C4-2B (cell line): ENCODE data around the gene PUDP.
"Not testable (repeated sequence)": the region's sequence is repeated elsewhere in the genome, so short reads cannot be mapped to it uniquely, and the experiment has no call there.

ENCODE experiments used
- H3K27ac ChIP-seq: fragments of 450-650 bp; 2 replicates; pipeline ENCODE4 v1.5.1; 2017
- ZFX ChIP-seq: fragments of 450-650 bp; IDR thresholded peaks from 2 replicates; pipeline ENCODE4 v1.6.1; 2017
- TF ChIP-seq, protein P1 (sequence below): fragments of 450-650 bp; conservative IDR thresholded peaks from 2 replicates; pipeline ENCODE4 v1.5.1; 2017; ENCODE audit warnings: mild to moderate bottlenecking

The PUDP gene

DNA sequence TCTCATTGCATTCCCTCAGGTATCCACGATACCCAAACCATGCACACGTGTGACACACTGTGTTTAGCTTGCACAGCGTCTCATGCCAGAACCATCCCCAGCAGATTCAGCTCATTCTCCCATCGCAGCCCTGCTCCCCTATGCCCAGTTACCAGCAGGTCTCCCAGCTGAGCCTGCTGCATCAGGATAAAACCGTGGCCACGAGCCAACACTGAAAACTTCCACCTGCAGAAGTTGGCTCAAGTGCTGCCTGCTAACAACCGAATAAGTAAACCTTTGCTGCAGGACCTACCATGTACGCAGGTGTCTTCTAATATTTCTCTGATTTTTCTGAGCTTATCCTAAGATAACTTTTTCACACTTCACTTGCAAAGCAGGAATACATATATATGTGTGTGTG, 120.9 kb downstream of the PUDP start:
- no peak overlapping the region for H3K27ac ChIP-seq
- TF ChIP-seq, protein P1, sequence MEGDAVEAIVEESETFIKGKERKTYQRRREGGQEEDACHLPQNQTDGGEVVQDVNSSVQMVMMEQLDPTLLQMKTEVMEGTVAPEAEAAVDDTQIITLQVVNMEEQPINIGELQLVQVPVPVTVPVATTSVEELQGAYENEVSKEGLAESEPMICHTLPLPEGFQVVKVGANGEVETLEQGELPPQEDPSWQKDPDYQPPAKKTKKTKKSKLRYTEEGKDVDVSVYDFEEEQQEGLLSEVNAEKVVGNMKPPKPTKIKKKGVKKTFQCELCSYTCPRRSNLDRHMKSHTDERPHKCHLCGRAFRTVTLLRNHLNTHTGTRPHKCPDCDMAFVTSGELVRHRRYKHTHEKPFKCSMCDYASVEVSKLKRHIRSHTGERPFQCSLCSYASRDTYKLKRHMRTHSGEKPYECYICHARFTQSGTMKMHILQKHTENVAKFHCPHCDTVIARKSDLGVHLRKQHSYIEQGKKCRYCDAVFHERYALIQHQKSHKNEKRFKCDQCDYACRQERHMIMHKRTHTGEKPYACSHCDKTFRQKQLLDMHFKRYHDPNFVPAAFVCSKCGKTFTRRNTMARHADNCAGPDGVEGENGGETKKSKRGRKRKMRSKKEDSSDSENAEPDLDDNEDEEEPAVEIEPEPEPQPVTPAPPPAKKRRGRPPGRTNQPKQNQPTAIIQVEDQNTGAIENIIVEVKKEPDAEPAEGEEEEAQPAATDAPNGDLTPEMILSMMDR = no peak
- no peak for TF ChIP-seq ZFX

DNA sequence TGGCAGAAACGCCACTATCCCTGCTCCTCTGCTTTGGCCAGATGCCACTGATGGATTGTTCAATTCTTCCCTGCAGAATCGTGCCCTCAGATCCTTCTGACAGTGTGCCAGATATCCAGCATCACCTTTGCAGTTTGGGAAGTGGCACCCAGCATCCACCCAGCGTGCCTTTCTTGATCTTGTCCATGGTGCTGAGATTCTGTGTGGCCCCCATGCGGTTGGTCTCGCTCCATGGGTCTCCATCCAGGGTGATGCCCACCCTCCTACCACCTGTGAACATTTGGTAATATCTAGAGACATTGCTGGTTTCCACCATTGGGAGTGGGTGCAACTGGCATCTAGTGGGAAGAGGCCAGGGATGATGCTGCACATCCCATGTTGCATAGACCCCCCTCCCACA, 121.6 kb downstream of the PUDP start:
- H3K27ac ChIP-seq = not testable (repeated sequence)

DNA sequence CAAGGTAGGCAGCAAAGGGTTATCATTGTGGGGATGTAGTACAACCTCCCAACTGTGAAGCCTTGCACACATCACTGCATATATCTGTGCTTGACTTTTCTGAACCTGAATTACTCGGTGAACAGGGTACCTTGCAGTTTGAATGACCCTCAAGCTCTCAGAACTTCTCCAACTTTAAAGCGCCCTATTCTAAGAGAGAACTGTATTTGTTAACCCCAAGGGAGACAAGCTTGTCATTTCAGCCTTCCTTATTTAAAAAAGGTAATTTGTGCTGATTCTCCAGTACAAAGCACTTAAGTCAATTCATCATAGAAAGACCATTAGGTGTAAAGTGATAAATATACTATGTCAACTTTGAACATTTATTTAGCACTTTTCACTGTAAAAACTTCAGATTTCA, 122.5 kb downstream of the PUDP start:
- no peak for TF ChIP-seq ZFX
- TF ChIP-seq, protein P1 = no peak
- H3K27ac ChIP-seq = no peak overlapping the region

DNA sequence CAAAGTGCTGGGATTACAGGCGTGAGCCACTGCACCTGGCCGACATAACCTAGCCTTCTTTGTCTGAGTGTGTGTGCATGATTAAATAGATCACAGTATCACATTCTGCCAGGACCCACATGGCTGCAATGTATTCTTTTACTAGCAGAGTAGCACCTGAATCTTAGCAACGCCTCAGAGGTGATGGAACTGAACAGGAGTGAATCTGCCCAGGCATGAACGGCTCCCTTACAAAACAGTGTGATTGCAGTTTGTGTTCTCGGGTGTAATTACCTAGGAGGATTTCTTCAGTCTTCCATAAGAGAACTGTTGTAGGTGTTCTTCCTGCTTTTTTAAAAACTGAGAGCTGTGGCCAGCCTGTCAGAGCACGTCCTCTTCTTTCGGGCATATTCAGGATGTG, 123.1 kb downstream of the PUDP start:
- TF ChIP-seq ZFX = no peak
- TF ChIP-seq, protein P1 = no peak
- no peak overlapping the region for H3K27ac ChIP-seq

DNA sequence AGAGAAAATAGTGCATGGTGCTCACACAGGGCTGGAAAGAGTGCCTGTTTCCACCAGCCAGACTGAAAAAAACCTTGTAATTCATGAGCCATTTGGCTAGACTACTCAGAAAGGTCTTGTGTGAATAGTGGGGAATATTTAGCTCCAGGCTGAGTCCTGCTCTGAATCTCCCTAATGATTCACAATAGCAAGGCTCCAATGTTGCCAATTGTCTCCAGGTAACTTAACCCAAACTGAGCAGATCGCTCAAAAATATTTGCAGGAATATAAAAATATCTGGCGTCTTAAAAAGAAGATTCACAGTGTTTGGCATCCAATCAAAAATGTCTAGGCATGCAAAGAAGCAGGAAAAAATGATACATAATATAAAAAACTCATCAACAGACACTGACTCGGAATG, 125.0 kb downstream of the PUDP start:
- H3K27ac ChIP-seq = not testable (repeated sequence)

DNA sequence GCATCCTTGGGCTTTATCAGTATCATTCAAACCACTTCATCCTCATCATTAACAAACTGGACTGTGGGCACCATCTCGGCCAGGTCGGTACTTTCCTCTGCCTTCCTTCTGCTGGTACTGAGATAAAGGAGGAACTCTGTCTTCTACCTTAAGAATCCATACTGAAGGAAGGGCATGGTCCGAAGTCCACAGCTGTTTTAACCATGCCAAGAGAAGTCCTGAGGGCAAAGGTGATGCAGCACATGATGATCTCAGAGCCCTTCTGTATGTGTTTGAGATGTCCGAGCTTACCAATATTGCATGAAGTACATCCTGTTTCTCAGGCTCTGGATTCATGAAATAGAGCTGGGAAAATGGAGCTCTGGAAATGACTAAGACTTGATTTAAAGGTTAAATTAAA, 126.0 kb downstream of the PUDP start:
- no peak overlapping the region for H3K27ac ChIP-seq
- TF ChIP-seq, protein P1 = no peak
- no peak for TF ChIP-seq ZFX

DNA sequence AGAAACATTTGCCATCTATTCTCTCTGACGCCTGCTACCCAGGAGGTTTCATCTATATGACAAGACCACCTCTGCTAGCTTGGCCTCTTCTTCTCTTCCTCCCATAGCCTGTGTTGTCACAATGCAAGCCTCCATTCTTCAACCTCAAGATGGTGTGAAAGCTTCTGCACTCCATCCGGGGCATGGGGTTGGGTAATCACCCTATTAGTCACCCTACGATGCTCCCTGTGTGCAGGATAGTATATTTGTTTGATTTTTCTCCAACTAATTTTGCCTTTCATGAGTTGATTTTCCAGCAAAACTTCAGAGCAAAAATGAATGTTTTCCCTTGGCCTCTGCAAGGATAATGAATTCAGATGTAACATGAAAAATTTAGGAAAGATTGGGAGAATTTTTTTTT, 128.4 kb downstream of the PUDP start:
- TF ChIP-seq ZFX = no peak
- TF ChIP-seq, protein P1 = no peak

DNA sequence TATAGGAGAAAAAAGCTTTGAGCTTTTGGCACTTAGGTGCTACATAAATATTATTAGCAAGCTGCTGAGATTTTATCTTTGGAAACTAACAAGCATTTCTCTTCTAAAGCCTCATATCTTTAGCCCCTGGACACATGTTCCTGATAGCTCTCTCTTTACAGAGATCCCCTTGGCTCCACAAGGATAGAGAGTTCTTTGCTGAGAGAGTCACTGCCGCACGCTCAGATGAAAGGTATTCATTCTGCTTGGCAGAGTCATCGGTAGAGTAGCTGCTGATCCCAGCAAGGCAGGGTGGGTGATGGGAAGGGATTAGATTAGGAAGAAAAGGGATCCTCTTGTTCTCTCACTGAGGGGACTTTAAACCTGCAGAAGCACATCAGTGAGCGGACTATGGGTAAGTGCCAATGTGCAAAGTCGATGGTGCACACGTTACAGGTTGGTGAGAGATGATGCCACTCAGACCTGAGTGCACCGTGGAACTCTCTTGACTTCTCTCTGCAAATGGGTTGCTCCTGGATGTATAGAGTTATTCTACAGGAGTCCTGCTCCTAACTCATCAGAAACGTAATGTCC, 135.6 kb downstream of the PUDP start:
- H3K27ac ChIP-seq = not testable (repeated sequence)

More for the DNA sequence above, 128.4 kb downstream of the PUDP start:
- H3K27ac ChIP-seq = no peak overlapping the region

DNA sequence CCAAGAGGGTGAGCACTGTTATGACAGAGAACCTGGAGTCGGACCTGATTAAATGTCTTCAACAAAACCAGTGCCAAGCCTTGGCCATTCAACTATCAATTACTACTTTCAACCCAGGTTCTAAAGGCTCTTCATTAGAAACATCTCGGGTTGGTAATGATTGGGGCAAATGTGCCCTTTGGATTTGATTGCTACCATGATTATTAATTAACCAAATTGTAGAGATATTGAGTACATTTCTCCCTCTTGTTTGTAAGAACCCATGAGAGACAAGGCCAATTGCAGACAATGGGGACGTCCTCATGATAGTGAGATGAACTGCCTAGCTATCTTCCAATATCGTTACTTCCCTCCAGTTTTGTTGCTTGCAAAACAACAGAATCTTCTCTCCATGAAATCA, 137.1 kb downstream of the PUDP start:
- H3K27ac ChIP-seq = not testable (repeated sequence)

DNA sequence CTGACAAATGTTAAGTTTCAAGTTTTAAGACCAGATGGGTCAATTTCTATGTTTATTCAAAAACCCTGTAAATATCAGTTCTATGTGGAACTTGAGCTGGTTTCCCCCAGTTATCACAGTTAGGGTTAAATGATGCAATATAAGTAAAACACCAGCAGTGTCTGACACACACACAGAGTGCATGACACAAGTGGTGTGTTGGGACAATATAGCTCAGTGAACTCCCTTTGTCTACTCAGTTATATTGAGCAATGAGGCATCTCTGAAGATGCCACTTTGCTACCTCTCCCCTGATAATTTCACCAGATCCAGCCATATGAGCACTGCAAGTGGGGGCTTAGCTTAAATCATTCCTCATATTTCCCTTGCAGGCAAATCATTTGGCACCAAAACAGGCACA, 140.6 kb downstream of the PUDP start:
- not testable (repeated sequence) for H3K27ac ChIP-seq
